Stimulated activated CD8-positive, alpha-beta memory T cell treated with anti-CD3 and anti-CD28 coated beads, Interleukin-15, amount 100 ng/mL, for 4 hours (primary cell): ENCODE measurements around the gene GOT1.

ENCODE experiments used
- DNase-seq, 2 donors: peaks; one replicate each; pipeline ENCODE4 v3.0.0-alpha.2; 2020; ENCODE audit warnings: low read depth in 2 of 2

Gene GOT1

GRCh38 chr10:99430451-99431189 lies at the start of gene GOT1:
Gene GOT1 (minus strand): TSS chr10:99430624. CDS start chr10:99430565, 59 bp downstream.
- peak; percentile 85 to 94 for DNase-seq

- no peak for DNase-seq
Observed at GRCh38 chr10:99470327-99470726, 39.9 kb upstream of the GOT1 start.

GRCh38 chr10:99467236-99467999 lies 37.0 kb upstream of the GOT1 start:
- no peak for DNase-seq

GRCh38 chr10:99466632-99467223 lies 36.3 kb upstream of the GOT1 start:
- DNase-seq: no peak

GRCh38 chr10:99461230-99461629 lies 30.8 kb upstream of the GOT1 start:
- no peak for DNase-seq

GRCh38 chr10:99460070-99460469 lies 29.6 kb upstream of the GOT1 start:
- no peak for DNase-seq

GRCh38 chr10:99459217-99459616 lies 28.8 kb upstream of the GOT1 start:
- no peak for DNase-seq

GRCh38 chr10:99457813-99458212 lies 27.4 kb upstream of the GOT1 start:
- DNase-seq: no peak

GRCh38 chr10:99456931-99457288 lies 26.5 kb upstream of the GOT1 start:
- no peak for DNase-seq

GRCh38 chr10:99456207-99456930 lies 25.9 kb upstream of the GOT1 start:
- DNase-seq: no peak

- DNase-seq: no peak
Observed at GRCh38 chr10:99451981-99452380, 21.6 kb upstream of the GOT1 start.

- DNase-seq: no peak
Observed at GRCh38 chr10:99451499-99451788, 21.0 kb upstream of the GOT1 start.

- DNase-seq: no peak
Observed at GRCh38 chr10:99450624-99451498, 20.4 kb upstream of the GOT1 start.

- no peak for DNase-seq
Observed at GRCh38 chr10:99450156-99450555, 19.7 kb upstream of the GOT1 start.

GRCh38 chr10:99449023-99449422 lies 18.6 kb upstream of the GOT1 start:
- no peak for DNase-seq

- no peak for DNase-seq
Observed at GRCh38 chr10:99444383-99445045, 14.1 kb upstream of the GOT1 start.

GRCh38 chr10:99443500-99443899 lies 13.1 kb upstream of the GOT1 start:
- DNase-seq: no peak

- DNase-seq: no peak
Observed at GRCh38 chr10:99442394-99442793, 12.0 kb upstream of the GOT1 start.

- DNase-seq: no peak
Observed at GRCh38 chr10:99438890-99439289, 8.5 kb upstream of the GOT1 start.

- DNase-seq: no peak
Observed at GRCh38 chr10:99435986-99436638, 5.7 kb upstream of the GOT1 start.
